Karpas-422 (cell line): ENCODE measurements around the gene DVL1. TPM values are rescaled to one million over a fixed set of nuclear protein-coding genes. Genes with fewer than 3 reads are reported as not detected.

Experiments used
- DNase-seq: peaks from one replicate; pipeline ENCODE4 v3.0.0-alpha.2; 2015
- H2AFZ ChIP-seq: fragments of 200-600 bp; sonication (generic); 2 replicates; pipeline ENCODE4 v1.6.1; 2014; ENCODE audit warnings: antibody characterized with exemption, low read length, mixed read lengths
- H3K27ac ChIP-seq: fragments of 200-600 bp; sonication (generic); 2 replicates; pipeline ENCODE4 v1.5.1; 2014; ENCODE audit warnings: mild to moderate bottlenecking, low read length, moderate library complexity
- H3K27me3 ChIP-seq: fragments of 200-600 bp; sonication (generic); 2 replicates; pipeline ENCODE4 v1.6.1; 2014; ENCODE audit warnings: low read length, mixed read lengths
- H3K36me3 ChIP-seq: fragments of 200-600 bp; sonication (generic); 2 replicates; pipeline ENCODE4 v1.6.1; 2014; ENCODE audit warnings: low read length, mixed read lengths; ENCODE audit not compliant: insufficient read depth
- H3K4me1 ChIP-seq: fragments of 200-600 bp; sonication (generic); 2 replicates; pipeline ENCODE4 v1.6.1; 2014; ENCODE audit warnings: mild to moderate bottlenecking, low read length, mixed read lengths
- H3K4me2 ChIP-seq: fragments of 200-600 bp; sonication (generic); 2 replicates; pipeline ENCODE4 v1.6.1; 2014; ENCODE audit warnings: low read length, low read depth, mild to moderate bottlenecking; ENCODE audit not compliant: poor library complexity, severe bottlenecking
- H3K4me3 ChIP-seq: fragments of 200-600 bp; sonication (generic); 2 replicates; pipeline ENCODE4 v1.5.1; 2014; ENCODE audit warnings: mild to moderate bottlenecking, antibody characterized with exemption, low read length, mixed read lengths
- H3K79me2 ChIP-seq: fragments of 200-600 bp; sonication (generic); 2 replicates; pipeline ENCODE4 v1.6.1; 2014; ENCODE audit warnings: mild to moderate bottlenecking, low read length, mixed read lengths
- H3K9ac ChIP-seq: fragments of 200-600 bp; sonication (generic); 2 replicates; pipeline ENCODE4 v1.6.0; 2014; ENCODE audit warnings: low read length
- H3K9me2 ChIP-seq: fragments of 200-600 bp; sonication (generic), shearing (Covaris generic); replicated peaks from 2 replicates; pipeline ENCODE4 v1.6.0; 2014; ENCODE audit warnings: mild to moderate bottlenecking, low read length, moderate library complexity; ENCODE audit not compliant: insufficient read depth
- H3K9me3 ChIP-seq: fragments of 300-700, 200-600 bp; sonication (generic); 2 replicates; pipeline ENCODE4 v1.6.1; 2014; ENCODE audit warnings: low read length, mixed read lengths
- H4K20me1 ChIP-seq: fragments of 200-600 bp; sonication (generic); 2 replicates; pipeline ENCODE4 v1.6.1; 2014; ENCODE audit warnings: mild to moderate bottlenecking, antibody characterized with exemption, low read length, low read depth; ENCODE audit not compliant: insufficient read depth
- total RNA-seq: library from RNA; depleted of rRNA; stranded (reverse); fragments of >200 nt; shearing (Covaris generic); gene quantifications from 2 replicates; pipeline ENCODE4 v1.2.3, GENCODE V29; 2014; ENCODE audit warnings: low replicate concordance

Gene DVL1
- total RNA-seq, 1 experiment from 2014 or later = 36.0 TPM

GRCh38 chr1:1376551-1377226, 27.5 kb upstream of the DVL1 start:
- H3K27ac ChIP-seq = no peak overlapping the region

GRCh38 chr1:1374929-1375662, 25.9 kb upstream of the DVL1 start, which contains the start of gene AURKAIP1:
TSS of gene AURKAIP1 (minus strand) at chr1:1375207. CDS start at chr1:1374756, 451 bp downstream.
- H2AFZ ChIP-seq = no peak within 1 kb of the TSS
- no peaks in the 10 kb centered on the region for H3K9me3 ChIP-seq
- H3K9me2 ChIP-seq = no peaks in the 10 kb centered on the region
- H3K36me3 ChIP-seq = 0 out of 2 replicates have a peak, but pooled peaks cover 6% of the 10 kb centered on the region
- peak within 1 kb of the TSS; percentile 65 for H3K27ac ChIP-seq
- peak within 1 kb of the TSS; percentile 88 for H3K4me2 ChIP-seq
- peaks cover 35% of the 10 kb centered on the region for H3K4me1 ChIP-seq
- no peaks in the 10 kb centered on the region for H3K27me3 ChIP-seq
- peaks cover 29% of the 10 kb centered on the region for H3K79me2 ChIP-seq
- H4K20me1 ChIP-seq = 0 out of 2 replicates have a peak, but pooled peaks cover 6% of the 10 kb centered on the region
- peak within 1 kb of the TSS; percentile 92 for H3K9ac ChIP-seq
- DNase-seq = peak; percentile 100
- peak within 1 kb of the TSS; percentile 95 for H3K4me3 ChIP-seq

More at GRCh38 chr1:1376551-1377226, 27.5 kb upstream of the DVL1 start:
- Histone ChIP-seq H3K36me3 (peaks cover 6% of the 10 kb centered on the region; the same call in 1 of the 2 replicates), H3K9ac (peak overlapping the region; percentile 92; the same call in 1 of the 2 replicates), H3K9me3 (no peaks in the 10 kb centered on the region), H3K4me2 (peak overlapping the region; percentile 88), H3K4me1 (peaks cover 33% of the 10 kb centered on the region), H2AFZ (no peak overlapping the region), H4K20me1 (0 out of 2 replicates have a peak, but pooled peaks cover 6% of the 10 kb centered on the region), H3K9me2 (no peaks in the 10 kb centered on the region), H3K27me3 (no peaks in the 10 kb centered on the region), H3K4me3 (peak overlapping the region; percentile 74; the same call in 1 of the 2 replicates), H3K79me2 (peaks cover 33% of the 10 kb centered on the region)
- no peak for DNase-seq

- Histone ChIP-seq H3K79me2 (peaks cover 29% of the 10 kb centered on the region), H3K4me3 (peak overlapping the region; percentile 95), H3K4me1 (peaks cover 35% of the 10 kb centered on the region), H3K27me3 (no peaks in the 10 kb centered on the region), H3K36me3 (0 out of 2 replicates have a peak, but pooled peaks cover 6% of the 10 kb centered on the region), H3K9ac (peak overlapping the region; percentile 92), H3K4me2 (peak overlapping the region; percentile 87), H3K9me2 (no peaks in the 10 kb centered on the region), H3K9me3 (no peaks in the 10 kb centered on the region), H3K27ac (peak overlapping the region; percentile 65), H2AFZ (no peak overlapping the region), H4K20me1 (0 out of 2 replicates have a peak, but pooled peaks cover 6% of the 10 kb centered on the region)
- DNase-seq = no peak
Measured at GRCh38 chr1:1374589-1374928, 25.3 kb upstream of the DVL1 start.

GRCh38 chr1:1373815-1374588, 24.8 kb upstream of the DVL1 start:
- no peak for DNase-seq
- peak overlapping the region; percentile 92 for H3K9ac ChIP-seq

GRCh38 chr1:1373051-1373814, 24.0 kb upstream of the DVL1 start:
- no peaks in the 10 kb centered on the region for H3K27me3 ChIP-seq
- H3K4me3 ChIP-seq = peak overlapping the region; percentile 95; the same call in 1 of the 2 replicates
- H2AFZ ChIP-seq = no peak overlapping the region
- H3K9me2 ChIP-seq = no peaks in the 10 kb centered on the region
- H3K9me3 ChIP-seq = no peaks in the 10 kb centered on the region
- H3K9ac ChIP-seq = peak overlapping the region; percentile 92
- no peak for DNase-seq
- H4K20me1 ChIP-seq = 0 out of 2 replicates have a peak, but pooled peaks cover 6% of the 10 kb centered on the region
- H3K79me2 ChIP-seq = peaks cover 29% of the 10 kb centered on the region
- H3K27ac ChIP-seq = no peak overlapping the region
- 0 out of 2 replicates have a peak, but pooled peaks cover 6% of the 10 kb centered on the region for H3K36me3 ChIP-seq
- peaks cover 35% of the 10 kb centered on the region for H3K4me1 ChIP-seq
- peak overlapping the region; percentile 87 for H3K4me2 ChIP-seq

More at GRCh38 chr1:1373815-1374588, 24.8 kb upstream of the DVL1 start:
- H3K27me3 ChIP-seq = no peaks in the 10 kb centered on the region
- peak overlapping the region; percentile 95 for H3K4me3 ChIP-seq
- no peak overlapping the region; the same call in 1 of the 2 replicates for H3K27ac ChIP-seq
- H3K9me2 ChIP-seq = no peaks in the 10 kb centered on the region
- H4K20me1 ChIP-seq = 0 out of 2 replicates have a peak, but pooled peaks cover 6% of the 10 kb centered on the region
- H3K4me1 ChIP-seq = peaks cover 35% of the 10 kb centered on the region
- H3K9me3 ChIP-seq = no peaks in the 10 kb centered on the region
- peaks cover 29% of the 10 kb centered on the region for H3K79me2 ChIP-seq
- 0 out of 2 replicates have a peak, but pooled peaks cover 6% of the 10 kb centered on the region for H3K36me3 ChIP-seq
- H3K4me2 ChIP-seq = peak overlapping the region; percentile 87
- no peak overlapping the region for H2AFZ ChIP-seq

- H3K27me3 ChIP-seq = no peaks in the 10 kb centered on the region
- no peaks in the 10 kb centered on the region for H3K9me2 ChIP-seq
- H3K79me2 ChIP-seq = peaks cover 29% of the 10 kb centered on the region
- 0 out of 2 replicates have a peak, but pooled peaks cover 6% of the 10 kb centered on the region for H3K36me3 ChIP-seq
- peak; percentile 90 for DNase-seq
- H4K20me1 ChIP-seq = 0 out of 2 replicates have a peak, but pooled peaks cover 6% of the 10 kb centered on the region
- peaks cover 35% of the 10 kb centered on the region for H3K4me1 ChIP-seq
- H3K27ac ChIP-seq = no peak overlapping the region
- no peak overlapping the region for H2AFZ ChIP-seq
- H3K4me2 ChIP-seq = peak overlapping the region; percentile 37
- H3K9me3 ChIP-seq = peaks cover 4% of the 10 kb centered on the region
- no peak overlapping the region; the same call in 1 of the 2 replicates for H3K4me3 ChIP-seq
- H3K9ac ChIP-seq = peak overlapping the region; percentile 48
Measured at GRCh38 chr1:1371746-1372711, 22.8 kb upstream of the DVL1 start.
